Lung (tissue), 12 donors: Measurements from ENCODE around the gene TDO2. TPM values are rescaled to one million over a fixed set of nuclear protein-coding genes. Genes with fewer than 3 reads are reported as not detected.

Experiments
- ATAC-seq: fragments of 200-7000 bp; cut with Tn5 transposase; one replicate; pipeline ENCODE4 v1.9.1; 2020; ENCODE audit warnings: moderate number of reproducible peaks; ENCODE audit not compliant: insufficient read depth, low FRiP score
- DNase-seq, 3 donors: peaks; one replicate each; pipeline ENCODE4 v3.0.0-alpha.2; 2013 to 2017
- H3K27ac ChIP-seq, 2 donors: one replicate each; pipeline ENCODE4 v1.5.1; 2013; ENCODE audit warnings: mild to moderate bottlenecking in 2 of 2, moderate library complexity in 2 of 2, control low read depth in 1 of 2, inconsistent platforms in 1 of 2, low read depth in 1 of 2, low read length in 1 of 2
- H3K27me3 ChIP-seq, 3 donors: one replicate each; pipeline ENCODE4 v1.5.1; 2013; ENCODE audit warnings: low read length in 2 of 3; ENCODE audit not compliant: control insufficient read depth in 3 of 3, insufficient read depth in 3 of 3
- H3K36me3 ChIP-seq, 4 donors: one replicate each; pipeline ENCODE4 v1.5.1; 2013; ENCODE audit warnings: low read length in 4 of 4, mild to moderate bottlenecking in 1 of 4, moderate library complexity in 1 of 4; ENCODE audit not compliant: control insufficient read depth in 4 of 4, insufficient read depth in 4 of 4
- H3K4me1 ChIP-seq, 5 donors: one replicate each; pipeline ENCODE4 v1.5.1; 2013; ENCODE audit warnings: low read length in 5 of 5, mild to moderate bottlenecking in 2 of 5, moderate library complexity in 1 of 5; ENCODE audit not compliant: control insufficient read depth in 5 of 5, insufficient read depth in 5 of 5
- H3K4me3 ChIP-seq: one replicate; pipeline ENCODE4 v1.5.1; 2013; ENCODE audit warnings: mild to moderate bottlenecking, control low read depth, moderate library complexity
- H3K9ac ChIP-seq, 2 donors: one replicate each; pipeline ENCODE4 v1.5.1; 2013; ENCODE audit warnings: low read length in 2 of 2, control low read depth in 1 of 2; ENCODE audit not compliant: insufficient read depth in 1 of 2
- H3K9me3 ChIP-seq, 4 donors: one replicate each; pipeline ENCODE4 v1.5.1; 2013; ENCODE audit warnings: low read length in 3 of 4, mild to moderate bottlenecking in 1 of 4, moderate library complexity in 1 of 4; ENCODE audit not compliant: control insufficient read depth in 4 of 4, insufficient read depth in 3 of 4
- WGBS, 2 donors: extraction: QIAGEN DNeasy Blood & Tissue Kit; methylation state at CpG; one replicate each; pipeline ENCODE4 v1.1.7; 2013; 5-methylcytosine and 5-hydroxymethylcytosine counted together
- polyA plus RNA-seq, 2 donors: library from polyadenylated mRNA; stranded (reverse); fragments of 200-250 nt; gene quantifications; one replicate each; pipeline ENCODE4 v1.2.1, GENCODE V29; 2013
- total RNA-seq, 2 donors: library from RNA; depleted of rRNA in 1 of 2; stranded (reverse); fragments of >200 nt in 1 of 2; gene quantifications; one replicate each; pipeline ENCODE4 v1.2.1, GENCODE V29; 2014 to 2021
- TF ChIP-seq, protein P1 (sequence below): IDR thresholded peaks from 2 replicates; pipeline ENCODE4 v1.5.1; 2012; ENCODE audit warnings: mild to moderate bottlenecking; ENCODE audit errors: control extremely low read depth, extremely low read depth
- donor health status: control.
- donor health status: control.
- donor health status: Bipolar disorder and iron deficiency.
- donor health status: healthy.
- donor health status: DM: yes; HTN: yes; CAD: no.

TDO2 gene
- total and polyA plus RNA-seq, 4 donors, result 0.43 to 27.4 (median 4.1) TPM

DNA sequence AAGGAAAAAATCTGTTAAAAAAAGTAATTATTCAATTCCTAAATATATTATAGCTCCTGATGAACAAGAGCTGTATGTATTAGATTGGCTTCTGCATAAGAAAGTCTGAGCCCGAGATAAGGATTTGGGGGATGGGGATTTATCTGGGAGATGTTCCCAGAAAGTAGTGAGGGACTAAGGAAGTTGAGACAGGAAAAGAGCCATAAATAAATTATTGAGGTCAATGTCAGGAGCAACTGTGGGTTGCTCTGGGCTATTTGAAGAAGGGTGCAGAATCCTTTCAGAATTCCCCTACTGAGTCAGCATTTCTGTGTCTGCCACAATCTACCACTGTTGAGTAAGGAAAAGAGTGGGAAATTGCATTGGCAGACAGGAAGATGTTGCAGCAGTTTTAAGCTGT lies 3.1 kb upstream of the TDO2 start:
- Histone ChIP-seq H3K27ac (no peak overlapping the region), H3K36me3 (no peaks in the 10 kb centered on the region), H3K9me3 (peaks cover 0 to 5% (median 0%) of the 10 kb centered on the region in 4 donors), H3K4me1 (peaks cover 0 to 40% (median 0%) of the 10 kb centered on the region in 5 donors), H3K27me3 (no peaks in the 10 kb centered on the region), H3K9ac (peak overlapping the region in 1 of 2 donors; percentile 28), H3K4me3 (no peak overlapping the region)
- 44 to 62% methylated on average over 1 of the region's 1 CpG for WGBS, 2 donors
- ATAC-seq, result peak; percentile 58
- TF ChIP-seq, protein P1, sequence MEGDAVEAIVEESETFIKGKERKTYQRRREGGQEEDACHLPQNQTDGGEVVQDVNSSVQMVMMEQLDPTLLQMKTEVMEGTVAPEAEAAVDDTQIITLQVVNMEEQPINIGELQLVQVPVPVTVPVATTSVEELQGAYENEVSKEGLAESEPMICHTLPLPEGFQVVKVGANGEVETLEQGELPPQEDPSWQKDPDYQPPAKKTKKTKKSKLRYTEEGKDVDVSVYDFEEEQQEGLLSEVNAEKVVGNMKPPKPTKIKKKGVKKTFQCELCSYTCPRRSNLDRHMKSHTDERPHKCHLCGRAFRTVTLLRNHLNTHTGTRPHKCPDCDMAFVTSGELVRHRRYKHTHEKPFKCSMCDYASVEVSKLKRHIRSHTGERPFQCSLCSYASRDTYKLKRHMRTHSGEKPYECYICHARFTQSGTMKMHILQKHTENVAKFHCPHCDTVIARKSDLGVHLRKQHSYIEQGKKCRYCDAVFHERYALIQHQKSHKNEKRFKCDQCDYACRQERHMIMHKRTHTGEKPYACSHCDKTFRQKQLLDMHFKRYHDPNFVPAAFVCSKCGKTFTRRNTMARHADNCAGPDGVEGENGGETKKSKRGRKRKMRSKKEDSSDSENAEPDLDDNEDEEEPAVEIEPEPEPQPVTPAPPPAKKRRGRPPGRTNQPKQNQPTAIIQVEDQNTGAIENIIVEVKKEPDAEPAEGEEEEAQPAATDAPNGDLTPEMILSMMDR, result no peak
- DNase-seq, result peak; percentile 25 to 86 (median 80)

DNA sequence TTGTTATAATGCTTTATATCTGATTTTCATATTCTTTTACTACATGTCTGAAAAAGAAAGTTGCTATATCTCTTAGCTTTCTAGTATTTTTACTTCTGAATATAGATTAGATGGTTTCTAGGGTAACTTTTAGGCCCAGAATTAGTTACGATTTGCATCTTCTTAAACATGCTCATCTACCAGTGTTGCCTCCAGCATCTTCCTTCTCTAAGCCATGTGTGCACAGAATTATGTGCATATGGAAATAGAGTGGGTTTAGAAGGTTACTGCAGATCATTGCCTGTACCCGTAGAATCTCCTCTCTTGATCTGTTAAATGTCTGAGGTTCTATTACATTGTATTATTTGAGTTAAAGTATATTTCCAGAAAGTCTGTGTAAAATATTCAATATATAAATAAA lies 2.5 kb upstream of the TDO2 start:
- no peak overlapping the region for H3K9ac ChIP-seq
- no peak overlapping the region for H3K4me3 ChIP-seq
- no peaks in the 10 kb centered on the region for H3K27me3 ChIP-seq
- WGBS, 2 donors, result 88 to 94% methylated on average over 2 of the region's 2 CpGs
- TF ChIP-seq, protein P1, result no peak
- DNase-seq, result no peak
- peaks cover 0 to 5% (median 0%) of the 10 kb centered on the region in 4 donors for H3K9me3 ChIP-seq
- peaks cover 0 to 43% (median 0%) of the 10 kb centered on the region in 5 donors for H3K4me1 ChIP-seq
- H3K36me3 ChIP-seq, result no peaks in the 10 kb centered on the region
- no peak for ATAC-seq
- H3K27ac ChIP-seq, result no peak overlapping the region

DNA sequence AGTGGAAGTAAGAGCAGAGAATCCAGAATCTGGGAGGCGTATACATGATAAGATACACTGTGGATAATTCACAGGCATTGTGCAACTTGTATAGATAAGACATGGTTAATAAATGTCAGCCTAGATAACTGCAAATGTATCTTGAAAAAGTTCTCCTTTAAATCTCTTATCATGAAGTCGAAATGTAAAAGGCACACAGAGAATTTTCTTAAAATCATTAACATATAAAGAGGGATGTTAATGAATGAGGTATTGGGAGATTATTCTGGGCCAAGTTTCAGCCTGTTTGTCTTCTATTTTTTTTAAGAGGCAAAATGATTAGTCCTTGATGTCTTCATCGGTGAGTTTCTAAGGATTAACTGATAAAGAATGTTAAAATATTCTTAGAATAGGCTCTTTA lies 835 bp downstream of the TDO2 start:
- H3K4me3 ChIP-seq, result no peak overlapping the region
- 61 to 74% methylated on average over 3 of the region's 3 CpGs for WGBS, 2 donors

More for the DNA sequence above, 835 bp downstream of the TDO2 start:
- Histone ChIP-seq H3K36me3 (peaks cover 0 to 2% (median 0%) of the 10 kb centered on the region in 4 donors), H3K27ac (no peak overlapping the region), H3K4me1 (peaks cover 0 to 69% (median 0%) of the 10 kb centered on the region in 5 donors), H3K9me3 (no peaks in the 10 kb centered on the region), H3K9ac (peak overlapping the region in 1 of 2 donors; percentile 61), H3K27me3 (no peaks in the 10 kb centered on the region)
- ATAC-seq (no peak), DNase-seq (peak in 2 of 3 donors; percentile 41 to 53)
- TF ChIP-seq, protein P1, result no peak
